D721Med (cell line): ENCODE data around the gene EMX2.

Experiments used
- DNase-seq: peaks from one replicate; pipeline ENCODE4 v3.0.0; 2011; ENCODE audit warnings: low spot score; ENCODE audit not compliant: insufficient read length
- FAIRE-seq: peaks from 2 replicates; lab custom pipeline; 2011; peaks lifted over from hg19 to GRCh38; lab: Jason Lieb, UNC
- TF ChIP-seq, protein P1 (sequence below): IDR thresholded peaks from 2 replicates; pipeline ENCODE4 v1.5.1; 2012; ENCODE audit warnings: mild to moderate bottlenecking, control low read depth; ENCODE audit not compliant: insufficient read depth; ENCODE audit errors: missing control alignments

Gene EMX2

DNA sequence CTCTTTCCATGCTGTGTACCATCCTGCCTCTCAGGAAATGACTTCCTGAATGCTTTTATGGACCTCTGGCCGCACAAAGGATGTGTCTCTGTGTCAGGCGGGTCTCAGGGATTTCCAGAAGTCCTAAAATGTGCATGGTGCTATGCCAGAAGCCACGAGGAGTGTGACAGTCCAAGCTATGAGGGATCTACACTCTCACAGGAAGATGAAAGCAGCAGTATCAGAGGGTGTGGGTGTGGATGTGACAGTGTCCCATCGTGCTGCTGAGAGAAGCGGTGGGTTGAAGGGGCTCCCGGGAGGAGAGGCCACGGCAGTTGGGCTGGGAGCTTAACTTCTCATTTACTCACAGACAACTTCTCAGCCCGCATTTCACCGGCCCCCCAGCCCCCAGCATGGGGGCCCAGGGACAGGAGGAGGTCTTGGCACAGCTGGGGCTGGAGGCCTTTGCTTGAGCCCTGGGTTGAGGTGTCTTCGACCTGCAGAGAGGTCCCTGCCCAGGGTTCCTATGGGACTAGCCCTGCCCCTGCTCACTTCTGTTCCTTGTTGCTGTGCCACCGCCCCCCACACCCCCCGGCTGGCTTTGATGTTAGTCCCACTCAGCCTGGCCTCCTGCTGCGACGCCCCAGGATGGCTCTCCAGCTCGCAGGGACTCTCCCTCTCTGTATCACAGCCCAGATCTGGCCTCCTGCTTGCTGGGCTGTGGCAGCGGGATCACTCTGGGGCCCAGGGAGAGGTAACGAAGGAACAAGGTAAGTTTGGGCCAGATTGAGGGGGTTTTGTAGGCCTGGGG, 30.8 kb upstream of the EMX2 start:
- DNase-seq (no peak), FAIRE-seq (no peak)
- TF ChIP-seq, protein P1, sequence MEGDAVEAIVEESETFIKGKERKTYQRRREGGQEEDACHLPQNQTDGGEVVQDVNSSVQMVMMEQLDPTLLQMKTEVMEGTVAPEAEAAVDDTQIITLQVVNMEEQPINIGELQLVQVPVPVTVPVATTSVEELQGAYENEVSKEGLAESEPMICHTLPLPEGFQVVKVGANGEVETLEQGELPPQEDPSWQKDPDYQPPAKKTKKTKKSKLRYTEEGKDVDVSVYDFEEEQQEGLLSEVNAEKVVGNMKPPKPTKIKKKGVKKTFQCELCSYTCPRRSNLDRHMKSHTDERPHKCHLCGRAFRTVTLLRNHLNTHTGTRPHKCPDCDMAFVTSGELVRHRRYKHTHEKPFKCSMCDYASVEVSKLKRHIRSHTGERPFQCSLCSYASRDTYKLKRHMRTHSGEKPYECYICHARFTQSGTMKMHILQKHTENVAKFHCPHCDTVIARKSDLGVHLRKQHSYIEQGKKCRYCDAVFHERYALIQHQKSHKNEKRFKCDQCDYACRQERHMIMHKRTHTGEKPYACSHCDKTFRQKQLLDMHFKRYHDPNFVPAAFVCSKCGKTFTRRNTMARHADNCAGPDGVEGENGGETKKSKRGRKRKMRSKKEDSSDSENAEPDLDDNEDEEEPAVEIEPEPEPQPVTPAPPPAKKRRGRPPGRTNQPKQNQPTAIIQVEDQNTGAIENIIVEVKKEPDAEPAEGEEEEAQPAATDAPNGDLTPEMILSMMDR = no peak

- TF ChIP-seq, protein P1 = no peak
- FAIRE-seq (no peak), DNase-seq (no peak)
These were observed 27.6 kb upstream of the EMX2 start for GRCh38 chr10:117514971-117515370.

- no peak for DNase-seq
- FAIRE-seq = no peak
- TF ChIP-seq, protein P1 = no peak
These were observed 25.9 kb upstream of the EMX2 start for GRCh38 chr10:117516681-117517080.

DNA sequence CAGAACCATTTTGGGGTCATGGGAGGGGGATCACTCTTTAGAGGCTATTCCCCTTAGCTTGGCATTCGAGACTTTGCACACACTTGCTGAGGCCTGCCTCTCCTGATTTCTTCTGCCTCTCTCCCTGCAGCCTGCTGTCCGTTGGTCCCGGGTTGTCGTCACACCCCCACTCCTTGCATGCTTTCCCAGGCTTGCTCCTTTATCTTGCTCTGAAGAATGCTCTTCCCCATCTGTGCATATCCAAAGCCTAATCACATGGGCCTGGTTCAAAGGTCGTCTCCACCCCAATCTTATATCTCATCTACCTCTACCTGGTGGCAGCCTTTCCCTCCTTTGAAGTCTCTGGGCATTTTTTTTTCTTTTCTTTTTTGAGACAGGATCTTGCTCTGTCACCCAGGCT, 24.3 kb upstream of the EMX2 start:
- TF ChIP-seq, protein P1 = no peak
- no peak for FAIRE-seq
- DNase-seq = no peak

DNA sequence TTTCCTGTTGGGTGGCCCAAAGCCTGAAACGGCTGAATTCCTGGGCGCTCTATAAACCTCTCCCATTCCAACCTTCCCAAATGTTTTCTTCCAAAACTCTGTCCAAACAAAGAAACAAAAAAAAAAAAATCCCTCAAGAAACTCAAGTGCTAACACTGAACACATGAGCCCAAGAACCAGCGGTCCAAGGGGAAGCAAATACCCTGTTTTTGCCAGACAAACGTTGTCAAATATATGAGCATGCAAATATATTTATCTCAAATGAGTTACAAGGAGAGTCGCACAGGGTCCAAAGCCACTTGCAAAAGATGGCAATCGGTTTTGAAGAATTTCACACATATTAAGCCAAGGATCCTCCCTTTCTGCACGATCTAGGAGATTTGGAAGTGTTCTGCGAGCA, 23.3 kb upstream of the EMX2 start:
- DNase-seq (no peak), FAIRE-seq (no peak)
- TF ChIP-seq, protein P1 = no peak

GRCh38 chr10:117519879-117520278, 22.7 kb upstream of the EMX2 start:
- no peak for DNase-seq
- FAIRE-seq = no peak

GRCh38 chr10:117530791-117531190, 11.8 kb upstream of the EMX2 start:
- TF ChIP-seq, protein P1 = no peak
- DNase-seq (no peak), FAIRE-seq (no peak)

More at GRCh38 chr10:117519879-117520278, 22.7 kb upstream of the EMX2 start:
- TF ChIP-seq, protein P1 = no peak
